Measurements from ENCODE around the gene ALKBH5. TPM values are rescaled to one million over a fixed set of nuclear protein-coding genes. Genes with fewer than 3 reads are reported as not detected.

Gene ALKBH5
- total and polyA plus RNA-seq, 9 of the 15 experiments (the other 6 are each of a cell fraction or from before 2014, with no cell fraction given), result 11.4 to 70.0 (median 47.4) TPM

DNA sequence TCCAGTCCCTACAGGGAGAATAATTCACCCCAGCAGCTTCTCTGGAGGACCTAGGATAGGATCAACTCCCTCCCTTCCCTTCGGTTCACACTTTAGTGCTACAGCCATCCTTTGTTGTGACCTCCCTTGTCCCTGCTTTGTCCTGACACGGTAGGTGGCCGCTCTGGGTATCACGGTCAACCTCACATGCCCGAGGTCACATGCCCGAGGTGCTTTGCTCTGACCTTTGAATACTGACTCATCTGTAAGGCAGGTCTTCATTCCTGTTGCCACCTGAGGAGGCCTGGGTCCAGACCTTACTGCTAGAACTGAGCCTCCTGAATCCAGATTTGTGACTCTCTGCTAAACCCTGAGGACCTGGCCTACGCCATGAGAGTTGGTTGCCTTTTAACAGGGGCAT, 19.7 kb downstream of the ALKBH5 start:
- no peak overlapping the region for H3K4me2 ChIP-seq (ENCODE audit: insufficient read depth, low read length)
- ChIA-PET POLR2A (interaction anchor here (0.6 to 1.3 kb wide), 3 partner anchors 8 to 69 kb away, joined by 3 to 5 read pairs (median 3); no protein-coding TSS in a partner anchor), CTCF (ENCODE audit: low intra/inter-chr PET ratio) (no interaction called here)
- H3K36me3 ChIP-seq (ENCODE audit: control insufficient read depth, insufficient read depth, low read length), result peaks cover 70% of the 10 kb centered on the region
- intact Hi-C loops (cut with micrococcal nuclease), result no loop called here
- no peak overlapping the region for H3K4me3 ChIP-seq
- FAIRE-seq (no peak), ATAC-seq (no peak), DNase-seq (ENCODE audit: extremely low read depth in 1 of 4, low spot score in 3 of 4) (no peak)
- H3K9ac ChIP-seq (ENCODE audit: insufficient read depth in 1 of 2, low read depth in 2 of 2, low read length in 2 of 2), result no peak overlapping the region
- peaks cover 23% of the 10 kb centered on the region for H4K20me1 ChIP-seq (replicated peaks; ENCODE audit: control insufficient read depth, insufficient read depth, low read length)
- H3K27me3 ChIP-seq (ENCODE audit: control insufficient read depth in 2 of 2, insufficient read depth in 2 of 2, low read length in 2 of 2), result no peaks in the 10 kb centered on the region
- no TSS peak for BruUV-seq (replicated peaks)
- in situ Hi-C loops (cut with MboI), result loop anchor here (25.0 kb wide), 1 partner anchor 359 kb away; no protein-coding TSS in a partner anchor
- no peaks in the 10 kb centered on the region for H3K9me3 ChIP-seq (replicated peaks; ENCODE audit: control insufficient read depth, insufficient read depth, low read depth, low read length)
- H3K4me1 ChIP-seq (replicated peaks in 1 of 2; ENCODE audit: control insufficient read depth in 2 of 2, insufficient read depth in 2 of 2, low read length in 2 of 2), result no peaks in the 10 kb centered on the region; a peak in 1 of 5 replicates
- peaks cover 27% of the 10 kb centered on the region for H3K79me2 ChIP-seq (ENCODE audit: control insufficient read depth, insufficient read depth, low read length)
- WGBS (ENCODE audit: insufficient coverage, low coverage, missing lambda C conversion rate), result 95% methylated on average over 5 of the region's 7 CpGs
- H3K27ac ChIP-seq (ENCODE audit: extremely low read depth, low read depth, low read length), result no peak overlapping the region
- peaks cover 3% of the 10 kb centered on the region for H3K9me1 ChIP-seq (ENCODE audit: control insufficient read depth, insufficient read depth, low read length)
- H2AFZ ChIP-seq (ENCODE audit: low read depth, low read length), result no peak overlapping the region
- TF ChIP-seq, protein P1, sequence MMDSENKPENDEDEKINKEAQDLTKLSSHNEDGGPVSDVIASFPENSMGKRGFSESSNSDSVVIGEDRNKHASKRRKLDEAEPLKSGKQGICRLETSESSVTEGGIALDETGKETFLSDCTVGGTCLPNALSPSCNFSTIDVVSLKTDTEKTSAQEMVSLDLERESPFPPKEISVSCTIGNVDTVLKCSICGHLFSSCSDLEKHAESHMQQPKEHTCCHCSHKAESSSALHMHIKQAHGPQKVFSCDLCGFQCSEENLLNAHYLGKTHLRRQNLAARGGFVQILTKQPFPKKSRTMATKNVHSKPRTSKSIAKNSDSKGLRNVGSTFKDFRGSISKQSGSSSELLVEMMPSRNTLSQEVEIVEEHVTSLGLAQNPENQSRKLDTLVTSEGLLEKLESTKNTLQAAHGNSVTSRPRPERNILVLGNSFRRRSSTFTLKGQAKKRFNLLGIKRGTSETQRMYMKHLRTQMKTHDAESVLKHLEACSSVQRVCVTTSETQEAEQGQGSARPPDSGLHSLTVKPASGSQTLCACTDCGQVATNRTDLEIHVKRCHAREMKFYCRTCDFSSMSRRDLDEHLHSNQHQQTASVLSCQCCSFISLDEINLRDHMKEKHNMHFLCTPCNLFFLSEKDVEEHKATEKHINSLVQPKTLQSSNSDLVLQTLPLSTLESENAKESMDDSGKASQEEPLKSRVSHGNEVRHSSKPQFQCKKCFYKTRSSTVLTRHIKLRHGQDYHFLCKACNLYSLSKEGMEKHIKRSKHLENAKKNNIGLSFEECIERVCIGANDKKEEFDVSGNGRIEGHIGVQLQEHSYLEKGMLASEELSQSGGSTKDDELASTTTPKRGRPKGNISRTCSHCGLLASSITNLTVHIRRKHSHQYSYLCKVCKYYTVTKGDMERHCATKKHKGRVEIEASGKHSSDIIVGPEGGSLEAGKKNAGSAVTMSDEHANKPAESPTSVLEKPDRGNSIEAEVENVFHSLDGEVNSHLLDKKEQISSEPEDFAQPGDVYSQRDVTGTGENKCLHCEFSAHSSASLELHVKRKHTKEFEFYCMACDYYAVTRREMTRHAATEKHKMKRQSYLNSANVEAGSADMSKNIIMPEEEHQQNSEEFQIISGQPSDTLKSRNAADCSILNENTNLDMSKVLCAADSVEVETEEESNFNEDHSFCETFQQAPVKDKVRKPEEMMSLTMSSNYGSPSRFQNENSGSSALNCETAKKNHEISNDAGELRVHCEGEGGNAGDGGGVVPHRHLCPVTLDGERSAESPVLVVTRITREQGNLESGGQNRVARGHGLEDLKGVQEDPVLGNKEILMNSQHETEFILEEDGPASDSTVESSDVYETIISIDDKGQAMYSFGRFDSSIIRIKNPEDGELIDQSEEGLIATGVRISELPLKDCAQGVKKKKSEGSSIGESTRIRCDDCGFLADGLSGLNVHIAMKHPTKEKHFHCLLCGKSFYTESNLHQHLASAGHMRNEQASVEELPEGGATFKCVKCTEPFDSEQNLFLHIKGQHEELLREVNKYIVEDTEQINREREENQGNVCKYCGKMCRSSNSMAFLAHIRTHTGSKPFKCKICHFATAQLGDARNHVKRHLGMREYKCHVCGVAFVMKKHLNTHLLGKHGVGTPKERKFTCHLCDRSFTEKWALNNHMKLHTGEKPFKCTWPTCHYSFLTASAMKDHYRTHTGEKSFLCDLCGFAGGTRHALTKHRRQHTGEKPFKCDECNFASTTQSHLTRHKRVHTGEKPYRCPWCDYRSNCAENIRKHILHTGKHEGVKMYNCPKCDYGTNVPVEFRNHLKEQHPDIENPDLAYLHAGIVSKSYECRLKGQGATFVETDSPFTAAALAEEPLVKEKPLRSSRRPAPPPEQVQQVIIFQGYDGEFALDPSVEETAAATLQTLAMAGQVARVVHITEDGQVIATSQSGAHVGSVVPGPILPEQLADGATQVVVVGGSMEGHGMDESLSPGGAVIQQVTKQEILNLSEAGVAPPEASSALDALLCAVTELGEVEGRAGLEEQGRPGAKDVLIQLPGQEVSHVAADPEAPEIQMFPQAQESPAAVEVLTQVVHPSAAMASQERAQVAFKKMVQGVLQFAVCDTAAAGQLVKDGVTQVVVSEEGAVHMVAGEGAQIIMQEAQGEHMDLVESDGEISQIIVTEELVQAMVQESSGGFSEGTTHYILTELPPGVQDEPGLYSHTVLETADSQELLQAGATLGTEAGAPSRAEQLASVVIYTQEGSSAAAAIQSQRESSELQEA (IDR thresholded peaks at IDR 0.05; ENCODE audit: low read depth), result no peak
- TF ChIP-seq, protein P2, sequence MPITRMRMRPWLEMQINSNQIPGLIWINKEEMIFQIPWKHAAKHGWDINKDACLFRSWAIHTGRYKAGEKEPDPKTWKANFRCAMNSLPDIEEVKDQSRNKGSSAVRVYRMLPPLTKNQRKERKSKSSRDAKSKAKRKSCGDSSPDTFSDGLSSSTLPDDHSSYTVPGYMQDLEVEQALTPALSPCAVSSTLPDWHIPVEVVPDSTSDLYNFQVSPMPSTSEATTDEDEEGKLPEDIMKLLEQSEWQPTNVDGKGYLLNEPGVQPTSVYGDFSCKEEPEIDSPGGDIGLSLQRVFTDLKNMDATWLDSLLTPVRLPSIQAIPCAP (CRISPR knock-in tag; IDR thresholded peaks at IDR 0.05; ENCODE audit: borderline replicate concordance), result no peak
- TF ChIP-seq MCM5 (IDR thresholded peaks at IDR 0.05; ENCODE audit: low read depth) (no peak), RHOXF2B (CRISPR knock-in tag; conservative IDR thresholded peaks at IDR 0.05) (no peak), ETV5 (CRISPR knock-in tag; IDR thresholded peaks at IDR 0.05; ENCODE audit: low read depth) (no peak), ZC3H4 (CRISPR knock-in tag; IDR thresholded peaks at IDR 0.05; ENCODE audit: borderline replicate concordance) (no peak), KLF1 (tag; IDR thresholded peaks at IDR 0.05) (no peak), SMARCA4 (IDR thresholded peaks at IDR 0.05) (no peak), RBM22 (IDR thresholded peaks at IDR 0.05; ENCODE audit: low read depth, low read length, poor library complexity, severe bottlenecking) (no peak), TOE1 (IDR thresholded peaks at IDR 0.05; ENCODE audit: borderline replicate concordance) (no peak), TOE1 (CRISPR knock-in tag; IDR thresholded peaks at IDR 0.05; ENCODE audit: borderline replicate concordance, low read depth) (no peak)
- TF ChIP-seq, protein P3, sequence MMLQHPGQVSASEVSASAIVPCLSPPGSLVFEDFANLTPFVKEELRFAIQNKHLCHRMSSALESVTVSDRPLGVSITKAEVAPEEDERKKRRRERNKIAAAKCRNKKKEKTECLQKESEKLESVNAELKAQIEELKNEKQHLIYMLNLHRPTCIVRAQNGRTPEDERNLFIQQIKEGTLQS (IDR thresholded peaks at IDR 0.05), result no peak
- TF ChIP-seq, protein P3 (CRISPR knock-in tag; conservative IDR thresholded peaks at IDR 0.05), result no peak
- TF ChIP-seq, protein P4, sequence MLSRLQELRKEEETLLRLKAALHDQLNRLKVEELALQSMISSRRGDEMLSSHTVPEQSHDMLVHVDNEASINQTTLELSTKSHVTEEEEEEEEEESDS (CRISPR knock-in tag; IDR thresholded peaks at IDR 0.05), result no peak
